ENCODE data around the gene CLDN25.

The CLDN25 gene

DNA sequence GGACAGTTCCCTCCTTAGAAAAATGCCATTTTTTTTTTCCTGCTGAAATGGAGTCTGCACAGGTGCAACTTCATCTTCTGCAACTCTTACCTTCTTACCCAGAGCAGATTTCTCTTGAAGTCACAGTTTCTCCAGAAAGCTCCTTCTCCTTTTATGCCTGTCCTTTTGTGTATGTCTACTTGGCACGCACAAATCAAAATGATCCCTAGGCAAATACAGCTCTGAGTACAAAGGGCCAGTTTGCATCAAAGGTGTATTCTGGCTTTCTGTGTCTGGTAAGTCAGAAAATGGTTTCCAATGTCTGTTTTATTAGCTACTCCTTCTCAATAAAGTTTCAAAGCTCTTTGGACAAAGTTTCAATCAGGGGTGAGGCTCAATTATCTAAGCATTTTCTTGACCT is 2.5 kb downstream of the CLDN25 start:
- no peak for TF ChIP-seq FOXP2 (optimal IDR thresholded peaks at IDR 0.05; ENCODE audit: borderline replicate concordance, extremely low read depth, extremely low read length, insufficient read depth)
- TF ChIP-seq, protein P1, sequence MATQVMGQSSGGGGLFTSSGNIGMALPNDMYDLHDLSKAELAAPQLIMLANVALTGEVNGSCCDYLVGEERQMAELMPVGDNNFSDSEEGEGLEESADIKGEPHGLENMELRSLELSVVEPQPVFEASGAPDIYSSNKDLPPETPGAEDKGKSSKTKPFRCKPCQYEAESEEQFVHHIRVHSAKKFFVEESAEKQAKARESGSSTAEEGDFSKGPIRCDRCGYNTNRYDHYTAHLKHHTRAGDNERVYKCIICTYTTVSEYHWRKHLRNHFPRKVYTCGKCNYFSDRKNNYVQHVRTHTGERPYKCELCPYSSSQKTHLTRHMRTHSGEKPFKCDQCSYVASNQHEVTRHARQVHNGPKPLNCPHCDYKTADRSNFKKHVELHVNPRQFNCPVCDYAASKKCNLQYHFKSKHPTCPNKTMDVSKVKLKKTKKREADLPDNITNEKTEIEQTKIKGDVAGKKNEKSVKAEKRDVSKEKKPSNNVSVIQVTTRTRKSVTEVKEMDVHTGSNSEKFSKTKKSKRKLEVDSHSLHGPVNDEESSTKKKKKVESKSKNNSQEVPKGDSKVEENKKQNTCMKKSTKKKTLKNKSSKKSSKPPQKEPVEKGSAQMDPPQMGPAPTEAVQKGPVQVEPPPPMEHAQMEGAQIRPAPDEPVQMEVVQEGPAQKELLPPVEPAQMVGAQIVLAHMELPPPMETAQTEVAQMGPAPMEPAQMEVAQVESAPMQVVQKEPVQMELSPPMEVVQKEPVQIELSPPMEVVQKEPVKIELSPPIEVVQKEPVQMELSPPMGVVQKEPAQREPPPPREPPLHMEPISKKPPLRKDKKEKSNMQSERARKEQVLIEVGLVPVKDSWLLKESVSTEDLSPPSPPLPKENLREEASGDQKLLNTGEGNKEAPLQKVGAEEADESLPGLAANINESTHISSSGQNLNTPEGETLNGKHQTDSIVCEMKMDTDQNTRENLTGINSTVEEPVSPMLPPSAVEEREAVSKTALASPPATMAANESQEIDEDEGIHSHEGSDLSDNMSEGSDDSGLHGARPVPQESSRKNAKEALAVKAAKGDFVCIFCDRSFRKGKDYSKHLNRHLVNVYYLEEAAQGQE (IDR thresholded peaks at IDR 0.05; ENCODE audit: insufficient read depth in 1 of 2, low read depth in 2 of 2, low read length in 2 of 2): no peak

DNA sequence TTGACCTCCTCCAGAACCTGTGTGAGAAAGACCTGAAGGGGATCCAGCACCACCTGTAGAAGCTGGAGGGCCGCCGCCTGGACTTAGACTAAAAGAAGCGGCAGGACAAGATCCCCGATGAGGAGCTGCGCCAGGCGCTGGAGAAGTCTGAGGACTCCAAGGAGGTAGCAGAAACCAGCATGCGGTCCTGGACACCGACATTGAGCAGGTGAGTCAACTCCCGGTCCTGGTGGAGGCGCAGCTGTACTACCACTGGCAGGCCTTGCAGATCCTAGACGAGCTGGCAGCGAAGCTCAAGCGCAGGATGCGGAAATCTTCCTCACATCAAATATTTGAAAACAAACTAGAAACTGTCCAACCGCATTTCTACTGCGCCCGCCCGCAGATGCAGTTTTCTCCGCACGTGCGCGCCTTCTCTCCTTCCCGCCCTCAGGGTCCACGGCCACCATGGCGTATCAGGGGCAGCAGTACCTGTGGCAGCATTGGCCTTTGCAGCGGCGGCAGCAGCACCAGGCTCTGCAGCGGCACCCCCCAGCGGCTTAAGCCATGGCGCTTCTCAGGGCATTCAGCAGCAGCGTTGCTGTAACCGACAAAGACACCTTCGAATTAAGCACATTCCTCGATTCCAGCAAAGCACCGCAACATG is 10.2 kb downstream of the CLDN25 start:
- TF ChIP-seq POLR2AphosphoS5 (IDR thresholded peaks at IDR 0.05; ENCODE audit: low read depth, low read length) (no peak), TAF1 (IDR thresholded peaks at IDR 0.05; ENCODE audit: borderline replicate concordance, insufficient read depth, low read length) (no peak), SIN3A (IDR thresholded peaks at IDR 0.05; ENCODE audit: borderline replicate concordance, insufficient read depth, low read length) (no peak), FOXP2 (optimal IDR thresholded peaks at IDR 0.05; ENCODE audit: borderline replicate concordance, extremely low read depth, extremely low read length, insufficient read depth) (no peak)
- TF ChIP-seq, protein P1 (IDR thresholded peaks at IDR 0.05; ENCODE audit: insufficient read depth in 1 of 2, low read depth in 2 of 2, low read length in 2 of 2): no peak

DNA sequence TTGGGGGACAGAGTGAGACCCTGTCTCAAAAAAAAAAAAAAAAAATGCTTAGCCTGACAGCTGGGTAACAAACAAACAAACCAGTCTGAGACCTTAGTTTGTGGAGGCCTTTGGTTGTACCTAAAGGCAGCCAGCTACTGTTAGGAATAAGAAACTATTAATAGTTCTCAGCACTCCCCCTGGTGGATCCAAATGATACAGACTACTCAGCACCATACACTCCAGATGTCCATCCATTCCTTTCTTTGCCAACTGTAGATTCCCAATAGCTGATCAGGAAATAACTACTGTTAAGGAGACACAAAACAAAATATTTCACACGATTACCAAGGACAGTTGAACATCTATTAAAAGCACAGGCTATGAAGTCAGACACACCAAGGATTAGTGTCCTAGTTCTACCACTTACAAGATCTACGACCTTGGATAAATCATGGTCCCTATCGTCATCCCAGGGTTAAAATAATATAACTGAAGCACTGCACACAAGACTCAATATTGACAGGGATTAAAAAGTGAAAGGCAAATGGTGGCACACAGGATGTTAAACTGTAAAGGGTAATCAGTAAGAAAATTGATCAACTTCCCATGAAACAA is 17.2 kb downstream of the CLDN25 start:
- TF ChIP-seq SIN3A (IDR thresholded peaks at IDR 0.05; ENCODE audit: borderline replicate concordance, insufficient read depth, low read length): no peak

DNA sequence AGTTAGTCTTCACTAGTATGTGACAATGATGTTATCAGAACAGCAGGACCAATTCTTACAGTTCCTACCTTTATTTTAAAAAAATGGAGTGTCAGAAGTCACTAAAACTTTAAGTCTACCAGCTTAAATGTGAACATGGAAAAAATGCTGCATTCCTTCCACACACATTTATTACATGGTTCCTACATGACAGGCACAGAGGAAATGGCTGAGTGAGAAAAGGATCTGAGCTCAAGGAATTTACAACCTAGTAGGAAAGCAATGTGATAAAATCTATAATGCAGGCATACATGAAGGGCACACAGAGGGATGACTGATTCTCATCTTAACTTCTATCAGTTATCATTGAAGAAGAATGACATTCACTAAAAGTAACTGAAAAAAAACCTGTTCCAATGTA is 23.0 kb downstream of the CLDN25 start:
- no peak for TF ChIP-seq FOXP2 (optimal IDR thresholded peaks at IDR 0.05; ENCODE audit: borderline replicate concordance, extremely low read depth, extremely low read length, insufficient read depth)
- TF ChIP-seq SIN3A (IDR thresholded peaks at IDR 0.05; ENCODE audit: borderline replicate concordance, insufficient read depth, low read length): no peak
- TF ChIP-seq TAF1 (IDR thresholded peaks at IDR 0.05; ENCODE audit: borderline replicate concordance, insufficient read depth, low read length): no peak
- TF ChIP-seq POLR2AphosphoS5 (IDR thresholded peaks at IDR 0.05; ENCODE audit: low read depth, low read length): no peak
- TF ChIP-seq, protein P1 (IDR thresholded peaks at IDR 0.05; ENCODE audit: insufficient read depth in 1 of 2, low read depth in 2 of 2, low read length in 2 of 2): no peak

DNA sequence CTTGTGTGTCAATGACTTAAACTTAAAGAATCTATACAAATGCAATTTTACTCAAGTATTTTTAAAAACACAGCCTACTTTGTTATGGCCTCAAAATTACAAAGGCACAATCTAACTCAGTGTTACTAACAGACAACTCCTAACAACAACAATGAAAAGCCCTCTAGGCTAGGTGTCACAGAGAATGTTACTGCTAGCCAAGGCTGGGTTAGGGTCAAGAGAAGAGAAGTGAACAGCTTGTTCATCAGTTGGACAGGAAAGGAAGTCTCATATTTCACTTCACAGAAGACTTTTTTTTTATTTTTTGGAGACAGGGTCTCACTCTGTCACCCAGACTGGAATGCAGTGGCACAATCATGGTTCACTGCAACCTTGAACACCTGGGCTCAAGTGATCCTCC is 26.0 kb downstream of the CLDN25 start:
- TF ChIP-seq SIN3A (IDR thresholded peaks at IDR 0.05; ENCODE audit: borderline replicate concordance, insufficient read depth, low read length) (no peak), TAF1 (IDR thresholded peaks at IDR 0.05; ENCODE audit: borderline replicate concordance, insufficient read depth, low read length) (no peak), POLR2AphosphoS5 (IDR thresholded peaks at IDR 0.05; ENCODE audit: low read depth, low read length) (no peak), FOXP2 (optimal IDR thresholded peaks at IDR 0.05; ENCODE audit: borderline replicate concordance, extremely low read depth, extremely low read length, insufficient read depth) (no peak)
- TF ChIP-seq, protein P1 (IDR thresholded peaks at IDR 0.05; ENCODE audit: insufficient read depth in 1 of 2, low read depth in 2 of 2, low read length in 2 of 2): no peak

Measured in PFSK-1 (cell line).